HepG2 (cell line): ENCODE data around the gene GRAP. TPM values are rescaled to one million over a fixed set of nuclear protein-coding genes. Genes with fewer than 3 reads are reported as not detected.

ENCODE experiments used
- FOXO4 ChIP-seq: sonication (generic); formaldehyde crosslinking; conservative IDR thresholded peaks from 2 replicates; pipeline ENCODE4 v1.8.1; 2023; ENCODE audit warnings: missing genetic modification reagents
- MIXL1 ChIP-seq: IDR thresholded peaks from 2 replicates; pipeline ENCODE4 v1.6.1; 2016
- NR3C1 ChIP-seq: sonication (generic); formaldehyde crosslinking; IDR thresholded peaks from 2 replicates; pipeline ENCODE4 v1.4.0; 2020; ENCODE audit warnings: missing genetic modification reagents
- RNF219 ChIP-seq: sonication (generic); formaldehyde crosslinking; IDR thresholded peaks from 2 replicates; pipeline ENCODE4 v1.5.0; 2020; ENCODE audit warnings: mild to moderate bottlenecking, missing genetic modification reagents
- SNAPC4 ChIP-seq: sonication (generic); formaldehyde crosslinking; IDR thresholded peaks from 2 replicates; pipeline ENCODE4 v1.4.0; 2020; ENCODE audit warnings: mild to moderate bottlenecking, missing genetic modification reagents
- ZNF20 ChIP-seq: sonication (generic); formaldehyde crosslinking; IDR thresholded peaks from 2 replicates; pipeline ENCODE4 v1.4.0; 2020; ENCODE audit warnings: mild to moderate bottlenecking, moderate library complexity, missing genetic modification reagents
- ZNF280D ChIP-seq: sonication (generic); formaldehyde crosslinking; IDR thresholded peaks from 2 replicates; pipeline ENCODE4 v1.5.1; 2020; ENCODE audit warnings: mild to moderate bottlenecking, missing genetic modification reagents
- ZNF460 ChIP-seq: sonication (generic); formaldehyde crosslinking; IDR thresholded peaks from 2 replicates; pipeline ENCODE4 v1.5.1; 2020; ENCODE audit warnings: missing genetic modification reagents, mild to moderate bottlenecking, borderline replicate concordance
- ZNF609 ChIP-seq: sonication (generic); formaldehyde crosslinking; IDR thresholded peaks from 2 replicates; pipeline ENCODE4 v1.4.0; 2020; ENCODE audit warnings: mild to moderate bottlenecking, missing genetic modification reagents, borderline replicate concordance
- ZNF672 ChIP-seq: sonication (generic); formaldehyde crosslinking; IDR thresholded peaks from 2 replicates; pipeline ENCODE4 v1.8.1; 2022; ENCODE audit warnings: missing genetic modification reagents
- polyA plus RNA-seq, 8 experiments: library from polyadenylated mRNA; depleted of rRNA in 3 of 8; stranded (reverse) in 7 of 8; unstranded in 1 of 8; fragments of >200 nt; fragmentation: Illumina TruSeq in 4 of 8; extraction: Trizol in 4 of 8; gene quantifications; 2 replicates each; pipeline versions ENCODE4 v1.2.1 to v1.2.3, GENCODE V29; 2011 to 2016; ENCODE audit warnings: low read depth in 4 of 8, missing spikeins in 1 of 8, mixed read lengths in 1 of 8; ENCODE audit not compliant: insufficient read depth in 1 of 8
- total RNA-seq, 5 experiments: library from RNA; depleted of rRNA; stranded (reverse); fragments of >200 nt; fragmentation: Illumina TruSeq; extraction: Trizol; gene quantifications; 2 replicates each; pipeline ENCODE4 v1.2.3, GENCODE V29; 2016; ENCODE audit warnings: low read depth in 1 of 5

GRAP gene
- total and polyA plus RNA-seq, 2 of the 13 experiments (the other 11 are each of a cell fraction or from before 2014, with no cell fraction given): 0.77 to 1.7 TPM

- TF ChIP-seq RNF219 (CRISPR knock-in tag) (no peak), MIXL1 (CRISPR knock-in tag) (no peak), SNAPC4 (no peak), ZNF20 (no peak), ZNF460 (CRISPR knock-in tag) (no peak), NR3C1 (CRISPR knock-in tag) (no peak), ZNF280D (CRISPR knock-in tag) (0 out of 2 replicates have a peak, but pooled peaks have one; percentile 22), ZNF672 (CRISPR knock-in tag) (no peak), ZNF609 (CRISPR knock-in tag) (no peak), FOXO4 (CRISPR knock-in tag) (no peak)
These were observed 35.8 kb downstream of the GRAP start (continued) for GRCh38 chr17:19010729-19011505.
